Measurements from ENCODE around the gene KIF18B. TPM values are rescaled to one million over a fixed set of nuclear protein-coding genes. Genes with fewer than 3 reads are reported as not detected.
A peak's percentile ranks its signal among the peaks of the same experiment; 100 is the strongest.

The KIF18B gene
- total and polyA plus RNA-seq, 2 donors (not counting 1 experiment from before 2014, with no cell fraction given): 0.44 to 0.48 TPM

DNA sequence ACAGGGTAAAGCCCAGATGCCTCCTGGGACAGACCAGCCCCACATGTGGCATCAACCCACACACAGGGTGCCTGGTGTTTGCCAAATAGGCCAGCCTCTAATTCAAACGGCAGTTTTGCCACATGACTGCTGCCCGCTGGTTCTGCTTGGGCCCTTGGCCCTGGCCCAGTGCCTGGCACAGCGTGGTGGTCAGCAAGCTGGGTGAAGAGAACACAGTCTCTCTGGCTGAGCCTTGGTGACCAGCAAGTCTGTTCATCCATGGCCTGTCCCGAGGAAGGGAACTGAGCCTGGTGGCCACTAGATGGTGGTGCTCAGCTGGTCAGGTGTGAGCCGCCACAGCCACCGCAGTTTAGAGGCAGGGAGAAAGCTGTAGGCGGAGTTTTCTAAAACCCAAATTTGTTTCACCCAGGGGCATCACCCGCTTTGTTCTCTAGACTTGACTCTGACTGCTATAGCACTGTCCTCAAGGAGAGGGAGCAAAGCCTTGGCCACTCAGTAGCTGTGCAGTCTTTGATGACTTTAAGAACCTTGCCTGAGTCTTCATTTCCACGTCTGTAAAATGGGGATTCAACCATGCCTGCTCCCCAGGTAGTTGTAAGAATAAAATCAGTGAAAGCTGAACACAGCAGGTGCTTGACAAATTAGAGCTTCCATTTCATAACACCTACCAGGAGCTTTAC is 27.5 kb downstream of the KIF18B start:
- peak overlapping the region; percentile 31 for H3K4me2 ChIP-seq (replicated peaks; ENCODE audit: low read depth, low read length, poor library complexity, severe bottlenecking)

More for the DNA sequence above, 27.5 kb downstream of the KIF18B start:
- Histone ChIP-seq H4K20me1 (ENCODE audit: control insufficient read depth, insufficient read depth, low read length, poor library complexity, severe bottlenecking) (no peaks in the 10 kb centered on the region), H3K36me3 (replicated peaks in 1 of 2; ENCODE audit: control extremely low read depth in 1 of 2, control insufficient read depth in 1 of 2, extremely low read depth in 1 of 2, insufficient read depth in 2 of 2, low read length in 1 of 2) (no peaks in the 10 kb centered on the region), H3K9me3 (ENCODE audit: control extremely low read depth in 1 of 3, control insufficient read depth in 2 of 3, insufficient read depth in 1 of 3, low read length in 2 of 3) (no peaks in the 10 kb centered on the region), H3K27ac (ENCODE audit: low read length in 2 of 2) (no peak overlapping the region), H3K9ac (ENCODE audit: low read length) (no peak overlapping the region), H2AFZ (ENCODE audit: insufficient read depth, low read depth, low read length, poor library complexity, severe bottlenecking) (peak overlapping the region; percentile 30), H3K4me1 (ENCODE audit: control insufficient read depth in 2 of 2, insufficient read depth in 2 of 2, low read length in 2 of 2) (peaks cover 10 to 13% of the 10 kb centered on the region in 2 donors), H3K79me2 (ENCODE audit: control insufficient read depth, insufficient read depth, low read length) (no peaks in the 10 kb centered on the region), H3K4me3 (ENCODE audit: control extremely low read depth in 1 of 5, extremely low read depth in 1 of 5, insufficient read depth in 1 of 5, low read depth in 2 of 5, low read length in 4 of 5) (no peak overlapping the region), H3K27me3 (replicated peaks in 1 of 4; ENCODE audit: control extremely low read depth in 1 of 4, control insufficient read depth in 3 of 4, insufficient read depth in 4 of 4, low read length in 3 of 4) (peaks cover 0 to 33% (median 6%) of the 10 kb centered on the region in 4 experiments)
- Mint-ChIP-seq H3K27ac (no peak overlapping the region), H3K4me3 (no peak overlapping the region), H3K4me1 (peaks cover 12% of the 10 kb centered on the region), H3K27me3 (peaks cover 8% of the 10 kb centered on the region), H3K9me3 (ENCODE audit: insufficient read depth) (no peaks in the 10 kb centered on the region)
- TF ChIP-seq EZH2 (IDR thresholded peaks at IDR 0.05; ENCODE audit: borderline replicate concordance, insufficient read depth, low read depth, low read length, poor library complexity, severe bottlenecking): no peak
- TF ChIP-seq CTCF (IDR thresholded peaks at IDR 0.05): peak; percentile 61
- 17% methylated on average over 7 of the region's 9 CpGs for WGBS (ENCODE audit: insufficient coverage)
- POLR2A ChIA-PET: interaction anchor here (1.2 kb wide), 1 partner anchor 228 kb away, joined by 11 read pairs; the partner anchor contains the start of gene HEXIM1
- CTCF ChIA-PET: interaction anchor here (0.6 to 6.0 kb wide), 19 partner anchors 9 to 277 kb away, joined by 3 to 95 read pairs (median 4); partner anchors contain the start of gene ACBD4
- intact Hi-C loops (cut with micrococcal nuclease): loop anchor here (1.0 kb wide), 2 partner anchors 102 to 212 kb away; partner anchors contain the start of gene PLCD3
- peak; percentile 73 for DNase-seq
- peak; percentile 88 for ATAC-seq (ENCODE audit: low read depth)
